ENCODE results near the gene RALB.

DNA sequence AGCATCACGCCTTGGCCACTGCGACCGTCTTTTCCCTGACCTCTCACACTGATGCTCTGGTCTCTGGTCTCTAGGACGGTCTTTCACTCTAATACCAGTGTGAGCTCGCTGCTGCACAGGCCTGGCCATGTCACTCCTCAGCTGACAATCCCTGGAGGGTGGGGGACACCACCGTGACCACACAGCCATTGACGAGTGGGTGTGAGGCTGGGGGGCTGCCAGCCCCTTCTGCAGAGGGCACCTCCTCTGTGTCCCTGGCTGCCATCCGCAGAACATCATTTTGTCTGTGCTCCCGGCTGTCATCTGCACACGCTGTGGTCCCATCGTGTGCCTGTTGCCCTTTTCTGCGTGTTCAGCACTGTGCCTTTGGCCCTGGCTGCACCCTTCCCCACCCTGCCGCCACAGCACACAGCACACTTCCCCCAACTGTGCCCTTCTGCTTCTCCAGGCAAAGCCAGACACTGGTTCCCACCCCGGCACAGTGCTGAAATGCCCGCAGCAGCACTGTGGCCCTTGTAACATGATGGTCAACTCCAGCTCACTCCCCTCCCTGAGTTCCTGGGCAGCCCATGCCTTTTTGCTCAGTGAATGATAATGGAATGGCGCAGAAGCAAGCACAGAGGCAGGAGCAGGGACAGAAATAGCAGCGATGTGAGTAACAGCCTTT is 62.8 kb downstream of the RALB start:
- TF ChIP-seq TEAD4 (IDR thresholded peaks at IDR 0.05), result no peak
- TF ChIP-seq USF1 (IDR thresholded peaks at IDR 0.05), result no peak
- no peak for TF ChIP-seq CEBPB (IDR thresholded peaks at IDR 0.05)
- no peak for TF ChIP-seq YY1 (IDR thresholded peaks at IDR 0.05; ENCODE audit: low read depth)
- no peak for TF ChIP-seq NFIC (IDR thresholded peaks at IDR 0.05)
- no peak for TF ChIP-seq EGR1 (IDR thresholded peaks at IDR 0.05)
